AG10803 (cell line): Measurements from ENCODE around the gene SPNS1.
"Not testable (repeated sequence)": the region's sequence is repeated elsewhere in the genome, so short reads cannot be mapped to it uniquely, and the experiment has no call there.

Source experiments
- DNase-seq: peaks from one replicate; pipeline ENCODE4 v3.0.0; 2010; ENCODE audit warnings: low read depth
- H3K4me3 ChIP-seq: 2 replicates; pipeline ENCODE4 v1.5.1; 2011; ENCODE audit warnings: mild to moderate bottlenecking, low read length, control low read depth
- CTCF ChIP-seq: conservative IDR thresholded peaks from 2 replicates; pipeline ENCODE4 v1.5.1; 2011; ENCODE audit warnings: mild to moderate bottlenecking, low read length, control low read depth, inconsistent platforms

Gene SPNS1

GRCh38 chr16:28938721-28939120, 35.9 kb upstream of the SPNS1 start:
- DNase-seq, result no peak
- TF ChIP-seq CTCF, result no peak
- no peak overlapping the region for H3K4me3 ChIP-seq

DNA sequence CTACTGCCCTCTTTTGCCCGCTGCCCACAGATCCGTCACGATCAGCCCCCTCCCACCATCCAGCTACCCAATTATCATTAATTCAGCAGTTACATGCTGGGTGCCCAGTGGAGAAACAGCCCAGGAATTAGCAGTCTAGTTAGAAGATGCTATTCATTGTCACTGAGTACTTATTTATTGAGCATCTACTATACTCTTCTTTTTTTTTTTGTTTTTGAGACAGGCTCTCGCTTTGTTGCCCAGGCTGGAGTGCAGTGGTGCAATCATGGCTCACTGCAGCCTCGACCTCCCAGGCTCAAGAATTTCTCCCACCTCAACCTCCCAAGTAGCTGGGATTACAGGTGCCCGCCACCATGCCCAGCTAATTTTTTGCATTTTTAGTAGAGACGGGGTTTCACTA, 34.8 kb upstream of the SPNS1 start:
- H3K4me3 ChIP-seq, DNase-seq: not testable (repeated sequence)

DNA sequence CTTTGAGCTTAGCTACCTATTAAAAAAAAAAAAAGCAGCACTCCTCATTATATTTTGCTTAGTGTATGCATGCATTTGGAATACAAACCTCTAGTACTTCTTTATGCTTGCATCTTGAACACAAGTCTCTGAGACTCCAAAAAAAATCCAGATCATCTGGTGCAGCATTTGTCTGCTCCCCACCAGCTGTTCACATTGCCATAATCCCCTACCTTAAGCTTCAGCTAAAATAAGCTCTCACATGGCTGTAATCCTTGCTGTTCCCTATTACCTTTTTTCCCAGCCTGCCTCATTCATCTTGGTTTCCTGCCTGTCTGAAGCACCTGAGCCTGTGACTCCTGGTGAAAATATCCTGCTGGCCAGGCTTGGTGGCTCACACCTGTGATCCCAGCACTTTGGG, 31.3 kb upstream of the SPNS1 start:
- no peak for DNase-seq
- no peak overlapping the region for H3K4me3 ChIP-seq
- no peak for TF ChIP-seq CTCF

DNA sequence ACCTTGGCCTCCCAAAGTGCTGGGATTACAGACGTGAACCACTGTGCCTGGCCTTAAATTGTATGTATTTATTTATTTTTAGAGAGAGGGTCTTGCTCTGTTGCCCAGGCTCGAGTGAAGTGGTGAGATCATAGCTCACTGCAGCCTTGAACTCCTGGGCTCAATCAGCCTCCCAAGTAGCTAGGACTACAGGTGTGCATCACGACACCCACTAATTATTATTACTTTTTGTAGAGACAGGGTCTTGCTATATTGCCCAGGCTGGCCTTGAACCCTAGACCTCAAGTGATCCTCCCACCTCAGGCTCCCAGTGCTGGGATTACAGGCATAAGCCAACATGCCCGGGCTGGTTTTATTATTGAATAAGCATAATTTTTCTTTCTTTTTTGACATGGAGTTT, 27.9 kb upstream of the SPNS1 start:
- H3K4me3 ChIP-seq, result no peak overlapping the region
- DNase-seq, result no peak
- no peak for TF ChIP-seq CTCF

GRCh38 chr16:28950648-28951409, 23.7 kb upstream of the SPNS1 start, which contains the start of gene NFATC2IP:
Gene NFATC2IP, plus strand, starts transcription at chr16:28950937. Its CDS starts 75 bp downstream, at chr16:28951012.
- peak; percentile 100 for DNase-seq
- peak within 1 kb of the TSS; percentile 74 for H3K4me3 ChIP-seq
- TF ChIP-seq CTCF, result no peak

GRCh38 chr16:28951410-28951943, 23.1 kb upstream of the SPNS1 start:
- no peak for DNase-seq
- peak overlapping the region; percentile 74 for H3K4me3 ChIP-seq
- no peak for TF ChIP-seq CTCF

DNA sequence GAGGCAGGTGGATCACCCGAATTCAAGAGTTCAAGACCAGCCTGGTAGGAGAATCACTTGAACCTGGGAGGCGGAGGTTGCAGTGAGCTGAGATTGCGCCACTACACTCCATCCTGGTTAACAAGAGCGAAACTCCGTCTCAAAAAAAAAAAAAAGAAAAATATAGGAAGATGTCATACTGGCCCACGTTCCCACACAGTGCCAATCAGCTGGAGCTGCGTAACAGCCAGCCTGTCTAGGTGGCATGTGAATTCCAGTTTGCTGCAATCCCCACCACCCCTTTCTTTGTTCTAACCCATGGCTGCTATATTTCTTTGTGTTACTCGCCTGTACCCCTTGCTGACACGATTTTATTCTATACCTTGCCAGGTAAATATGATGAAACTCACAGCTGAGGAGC, 16.4 kb upstream of the SPNS1 start:
- no peak for TF ChIP-seq CTCF
- DNase-seq, result no peak
- no peak overlapping the region for H3K4me3 ChIP-seq
